ENCODE data around the gene RIN3. TPM values are rescaled to one million over a fixed set of nuclear protein-coding genes. Genes with fewer than 3 reads are reported as not detected.
A peak's percentile ranks its signal among the peaks of the same experiment; 100 is the strongest.

RIN3 gene
- total RNA-seq, 1 donor from 2014 or later: 0.51 TPM

GRCh38 chr14:92507174-92507768, 6.3 kb upstream of the RIN3 start:
- DNase-seq (ENCODE audit: low read depth): no peak

GRCh38 chr14:92510972-92511371, 2.6 kb upstream of the RIN3 start:
- DNase-seq (ENCODE audit: low read depth): no peak

- peak; percentile 27 for DNase-seq (ENCODE audit: low read depth)
These were observed 1.9 kb upstream of the RIN3 start for GRCh38 chr14:92511453-92512238.

DNA sequence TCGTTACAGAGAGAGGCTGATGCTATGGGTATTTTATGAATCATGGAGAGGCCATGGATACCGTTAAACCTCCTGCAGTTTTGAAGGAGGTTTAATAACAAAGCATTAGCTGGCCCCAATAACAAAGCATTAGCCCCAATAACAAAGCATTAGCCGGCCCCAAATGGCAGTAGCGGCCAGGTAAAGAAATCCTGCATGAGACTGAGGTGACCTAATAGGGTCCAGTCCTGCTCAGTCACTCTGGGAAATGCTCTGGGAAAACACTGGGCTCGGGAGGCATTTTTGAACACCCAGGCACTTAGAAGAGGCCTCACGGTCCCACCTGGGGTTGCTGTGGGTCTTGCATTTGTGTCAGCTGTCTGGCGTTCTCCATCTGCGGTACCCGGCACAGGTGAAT, 776 bp upstream of the RIN3 start:
- no peak for DNase-seq (ENCODE audit: low read depth)

GRCh38 chr14:92513966-92514843, 624 bp downstream of the RIN3 start:
- no peak for DNase-seq (ENCODE audit: low read depth)

GRCh38 chr14:92514844-92515514, 1.4 kb downstream of the RIN3 start:
- DNase-seq (ENCODE audit: low read depth): no peak

- no peak for DNase-seq (ENCODE audit: low read depth)
These were observed 2.2 kb downstream of the RIN3 start for GRCh38 chr14:92515546-92516343.

GRCh38 chr14:92516344-92516965, 2.9 kb downstream of the RIN3 start:
- DNase-seq (ENCODE audit: low read depth): no peak

GRCh38 chr14:92516966-92517506, 3.5 kb downstream of the RIN3 start:
- DNase-seq (ENCODE audit: low read depth): no peak

DNA sequence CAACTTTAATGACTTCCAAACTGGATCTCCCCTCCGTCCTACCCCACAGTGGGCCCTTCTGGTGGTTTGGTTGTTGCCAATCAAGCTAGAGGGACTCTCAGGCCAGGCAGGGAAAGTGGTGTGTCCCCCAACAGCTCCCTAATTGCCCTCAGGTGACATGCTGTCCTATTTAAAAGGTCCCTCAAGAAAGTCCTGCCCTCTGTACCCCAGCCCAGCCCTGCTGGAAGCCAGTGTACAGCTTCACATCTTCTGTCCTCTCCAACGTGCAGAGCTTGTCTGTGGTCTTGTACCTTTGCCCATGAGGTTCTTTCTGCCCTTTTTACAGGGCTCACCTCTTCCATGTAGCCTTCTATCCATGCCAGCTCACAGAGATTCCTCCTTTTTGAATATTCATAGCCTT, 4.2 kb downstream of the RIN3 start:
- DNase-seq (ENCODE audit: low read depth): no peak

GRCh38 chr14:92519246-92520101, 5.9 kb downstream of the RIN3 start:
- no peak for DNase-seq (ENCODE audit: low read depth)

DNA sequence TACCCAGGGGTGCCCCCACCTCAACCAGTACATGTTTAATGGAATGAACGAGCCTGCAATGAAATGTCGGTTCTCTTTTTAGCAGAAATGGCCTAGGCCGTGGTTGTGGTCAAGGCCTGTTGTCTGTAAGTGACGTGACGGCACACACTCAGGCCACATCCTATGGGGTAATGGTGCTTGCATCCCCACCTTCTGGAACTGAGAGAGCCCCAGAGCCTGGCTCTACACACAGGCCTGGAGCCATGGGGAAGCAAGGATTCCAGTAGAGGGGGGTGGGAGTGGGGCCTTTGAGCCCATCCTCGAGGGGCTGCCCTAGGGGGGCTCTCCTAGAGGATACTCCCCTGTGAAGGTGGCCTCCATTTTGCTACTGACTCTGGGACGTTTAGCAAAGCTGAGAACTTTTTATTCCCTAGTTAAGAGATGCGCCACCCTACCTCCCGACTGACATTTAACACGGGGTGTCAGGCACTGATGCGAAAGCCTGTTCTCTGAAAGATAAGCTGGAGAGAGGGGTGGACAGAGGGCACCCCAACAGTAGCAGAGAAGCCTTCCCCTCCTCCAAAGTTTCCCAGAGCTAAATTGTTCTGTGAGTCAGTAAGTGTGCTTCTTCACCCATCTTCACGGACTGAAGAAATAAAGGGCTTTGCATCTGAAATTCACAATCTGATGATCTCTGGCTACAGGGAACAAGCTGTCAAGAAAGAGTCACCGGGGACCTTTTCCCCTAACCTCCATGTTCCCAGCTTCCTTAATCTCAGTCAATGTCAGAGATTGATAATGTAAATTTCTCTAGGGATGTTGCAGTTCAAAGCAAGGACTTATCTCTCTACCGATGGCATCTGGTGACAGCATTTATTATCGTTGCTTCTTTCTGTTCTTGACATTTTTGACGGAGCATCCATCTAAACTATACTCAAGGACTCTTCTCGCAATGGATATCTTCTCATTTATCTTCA, 6.8 kb downstream of the RIN3 start:
- no peak for DNase-seq (ENCODE audit: low read depth)

GRCh38 chr14:92521058-92521415, 7.5 kb downstream of the RIN3 start:
- no peak for DNase-seq (ENCODE audit: low read depth)

DNA sequence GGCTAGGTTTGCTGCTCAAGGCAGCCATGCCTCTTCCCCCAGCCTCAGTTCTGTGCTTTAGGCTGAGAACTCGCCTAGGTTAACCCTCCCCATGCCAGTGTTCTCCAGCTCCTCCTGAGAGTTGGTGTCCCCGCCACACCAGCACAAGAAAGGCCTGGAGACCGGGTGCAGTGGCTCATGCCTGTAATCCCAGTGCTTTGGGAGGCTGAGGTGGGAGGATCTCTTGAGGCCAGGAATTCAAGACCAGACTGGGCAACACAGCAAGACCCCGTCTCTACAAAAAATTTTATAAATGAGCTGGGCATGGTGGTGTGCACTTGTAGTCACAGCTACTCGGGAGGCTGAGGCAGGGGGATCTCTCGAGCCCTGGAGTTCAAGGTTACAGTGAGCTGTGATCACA, 10.2 kb downstream of the RIN3 start:
- DNase-seq (ENCODE audit: low read depth): no peak

DNA sequence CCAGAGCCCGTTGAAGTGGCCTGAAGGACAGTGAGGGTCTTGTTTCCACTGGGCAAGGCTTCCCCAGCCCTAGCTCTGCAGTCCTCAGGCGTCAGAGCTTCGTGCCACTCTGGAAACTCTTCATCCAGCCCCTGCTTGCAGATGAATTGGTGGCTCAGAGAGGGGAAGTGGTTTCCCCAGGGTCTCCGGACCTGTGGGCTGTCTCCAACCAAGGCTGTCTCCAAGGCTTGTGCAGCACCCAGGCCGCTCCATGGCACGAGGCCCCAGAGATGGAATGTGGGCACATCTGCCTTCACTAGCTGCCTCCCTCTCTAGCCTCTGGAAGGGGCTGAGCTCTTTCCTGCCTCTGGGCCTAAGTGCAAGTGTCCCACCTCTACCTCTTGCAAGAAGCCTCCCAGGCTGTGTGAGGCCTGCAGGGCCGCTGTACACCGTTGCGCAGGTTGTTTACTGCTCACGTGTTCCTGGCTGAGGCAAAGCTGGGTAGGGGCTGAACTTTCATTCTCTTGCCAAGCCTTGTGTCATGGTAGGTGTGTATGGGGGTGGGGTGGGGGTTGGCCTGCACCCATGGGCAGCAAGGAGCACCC, 11.1 kb downstream of the RIN3 start:
- DNase-seq (ENCODE audit: low read depth): no peak

DNA sequence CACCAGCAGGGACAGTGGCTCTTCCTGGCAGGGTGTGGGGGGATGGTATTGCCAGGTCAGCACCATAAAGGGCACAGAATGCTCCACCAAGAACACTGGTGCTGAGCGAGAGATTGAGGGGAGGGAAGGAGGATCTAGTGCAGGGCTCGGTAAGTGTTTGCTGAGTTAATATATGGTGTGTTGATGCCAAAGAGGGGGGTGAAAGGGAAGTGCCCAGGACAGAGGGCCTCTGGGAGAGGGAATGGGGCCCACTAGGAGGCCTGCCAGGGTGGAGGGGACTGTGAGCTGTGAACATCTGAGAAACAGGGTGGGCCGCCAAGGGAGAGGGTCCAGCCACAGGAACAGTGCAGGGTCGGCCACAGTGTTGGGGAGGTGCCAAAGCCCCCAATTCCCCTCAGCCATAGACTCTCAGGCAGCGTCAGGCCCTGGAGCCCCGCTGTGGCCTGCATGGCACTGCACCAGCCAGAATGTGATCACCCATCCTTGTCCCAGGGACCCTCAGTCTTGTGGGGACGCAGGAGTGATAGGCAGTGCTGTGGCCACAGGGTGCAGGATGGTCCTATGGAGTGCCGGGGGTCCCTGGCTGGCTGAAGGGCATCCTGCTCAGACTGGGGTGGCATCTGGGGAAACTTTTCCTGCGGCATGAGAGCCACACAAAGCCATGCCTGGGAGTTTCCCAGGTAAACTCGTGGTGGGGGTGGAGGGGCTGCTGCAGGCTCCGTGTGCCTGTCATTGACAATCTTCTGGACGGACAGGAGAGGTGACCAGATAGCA, 11.9 kb downstream of the RIN3 start:
- DNase-seq (ENCODE audit: low read depth): no peak

DNA sequence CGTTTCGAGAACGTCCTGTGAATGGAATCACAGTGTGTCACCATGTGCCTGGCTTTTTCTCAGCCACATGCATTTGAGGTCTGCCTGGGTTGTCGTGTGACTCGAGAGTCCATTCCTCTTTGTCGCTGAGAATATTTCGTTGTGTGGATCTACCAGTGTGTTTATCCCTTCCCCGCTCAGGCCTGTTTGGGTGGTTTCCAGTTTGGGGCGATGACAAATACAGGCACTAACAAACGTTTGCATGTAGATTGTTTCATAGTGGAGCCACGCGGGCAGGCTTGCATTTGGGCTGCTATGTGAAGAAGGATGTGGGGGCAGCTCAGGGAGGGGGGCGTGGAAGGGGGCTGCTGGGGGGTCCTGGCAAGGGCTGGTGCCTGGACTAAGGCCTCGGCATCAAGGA, 14.1 kb downstream of the RIN3 start:
- no peak for DNase-seq (ENCODE audit: low read depth)

Measured in myocyte (in vitro differentiated cells).